ENCODE data around the gene PPP1R9B.

Gene PPP1R9B

DNA sequence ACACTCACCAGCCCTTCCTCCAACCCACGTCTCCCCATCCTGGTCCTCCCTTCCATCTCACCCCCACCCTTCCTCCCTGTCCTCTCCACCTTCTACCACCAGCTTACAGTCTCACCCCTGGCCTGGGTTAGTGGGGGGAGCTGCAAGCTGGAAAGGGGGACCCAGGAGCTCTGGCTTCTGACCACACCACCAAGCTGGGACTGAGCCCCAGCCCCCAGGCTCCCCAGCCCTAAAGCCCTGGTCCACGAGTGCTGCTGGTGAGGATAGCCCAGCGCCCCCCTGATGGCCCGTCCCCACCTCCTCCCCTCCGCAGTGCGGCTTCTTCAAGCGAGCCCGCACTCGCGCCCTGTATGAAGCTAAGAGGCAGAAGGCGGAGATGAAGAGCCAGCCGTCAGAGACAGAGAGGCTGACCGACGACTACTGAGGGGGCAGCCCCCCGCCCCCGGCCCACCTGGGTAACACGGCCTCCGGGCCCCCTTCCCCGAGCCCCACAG is 62.5 kb downstream of the PPP1R9B start:
- DNase-seq, result no peak

DNA sequence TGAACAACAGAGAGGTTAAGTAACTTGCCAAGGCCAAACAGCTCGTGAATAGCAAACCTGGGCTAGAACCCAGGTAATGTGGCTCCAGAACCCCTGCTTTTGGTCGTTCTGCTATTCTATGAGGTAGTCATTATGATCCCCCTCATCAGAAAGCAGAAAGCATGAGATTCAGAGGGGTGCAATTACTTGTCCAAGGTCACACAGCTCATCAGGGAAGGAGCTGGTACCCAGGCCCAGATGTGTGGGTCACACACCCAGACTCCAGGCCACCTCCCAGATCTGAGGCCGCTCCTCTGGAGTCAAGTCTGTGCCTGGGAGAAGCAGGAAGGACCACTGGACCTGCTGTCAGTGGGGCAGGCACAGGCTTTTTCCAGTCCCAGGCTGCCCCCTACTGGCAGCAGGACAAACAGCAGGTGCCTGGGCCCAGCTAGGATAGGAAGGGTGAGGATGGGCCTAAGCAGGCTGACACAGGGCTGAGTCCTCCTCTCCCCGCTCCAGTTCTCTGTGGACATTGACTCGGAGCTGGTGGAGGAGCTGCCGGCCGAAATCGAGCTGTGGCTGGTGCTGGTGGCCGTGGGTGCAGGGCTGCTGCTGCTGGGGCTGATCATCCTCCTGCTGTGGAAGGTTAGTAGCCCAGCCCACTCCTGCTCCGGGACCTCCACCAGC is 63.1 kb downstream of the PPP1R9B start:
- DNase-seq, result peak; percentile 72

Measured in activated naive CD4-positive, alpha-beta T cell treated with anti-CD3 and anti-CD28 coated beads, Interleukin-2, amount 50 U/mL, for 16 hours (primary cell).